Measurements from ENCODE around the gene MPL.

MPL gene

DNA sequence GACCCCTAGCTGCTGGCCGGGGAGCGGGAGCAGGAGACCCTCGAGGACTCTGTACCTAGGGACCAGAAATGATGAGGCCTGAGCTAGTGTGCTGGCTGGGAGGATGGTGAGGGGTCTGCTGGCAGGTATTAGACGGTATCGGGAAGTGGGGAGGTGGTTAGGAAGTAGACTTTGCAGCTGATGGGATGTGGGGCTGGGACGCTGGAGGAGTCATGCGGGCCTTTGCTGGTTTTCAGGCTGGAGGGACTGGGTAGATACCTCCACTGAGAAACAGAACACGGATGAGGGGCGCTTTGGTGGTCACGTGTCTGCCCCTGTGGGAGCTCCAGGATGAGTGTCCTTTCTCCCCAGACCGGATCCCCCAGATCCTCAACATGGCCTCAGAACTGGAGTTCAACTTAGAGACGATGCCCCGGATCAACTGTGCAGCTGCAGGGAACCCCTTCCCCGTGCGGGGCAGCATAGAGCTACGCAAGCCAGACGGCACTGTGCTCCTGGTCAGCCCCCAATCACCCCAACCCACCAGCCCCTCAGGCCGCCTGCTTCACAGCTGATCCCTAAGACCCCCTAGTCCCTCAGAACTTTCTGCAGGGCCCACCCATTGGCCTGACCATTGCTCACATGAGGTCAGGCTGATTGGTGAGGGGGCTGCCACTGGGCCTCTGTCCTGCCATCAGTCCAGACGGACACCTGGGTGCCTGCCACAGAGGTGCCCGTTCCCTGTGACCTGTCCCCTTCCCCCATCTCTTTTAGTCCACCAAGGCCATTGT is 28.8 kb upstream of the MPL start:
- H2AFZ ChIP-seq, result no peak overlapping the region
- H3K4me1 ChIP-seq, result no peaks in the 10 kb centered on the region
- no peaks in the 10 kb centered on the region for H3K9me3 ChIP-seq (ENCODE audit: control insufficient read depth, low read length)
- H3K4me3 ChIP-seq (ENCODE audit: low read depth, low read length), result no peak overlapping the region
- H3K36me3 ChIP-seq (ENCODE audit: control insufficient read depth, insufficient read depth, low read length), result no peaks in the 10 kb centered on the region
- no peak for TF ChIP-seq CTCF (IDR thresholded peaks at IDR 0.05)
- no peaks in the 10 kb centered on the region for H3K79me2 ChIP-seq
- H3K27ac ChIP-seq, result no peak overlapping the region
- no peak overlapping the region for H3K9ac ChIP-seq
- no peaks in the 10 kb centered on the region for H3K27me3 ChIP-seq (ENCODE audit: control insufficient read depth, insufficient read depth, low read length)
- no peak overlapping the region for H3K4me2 ChIP-seq (ENCODE audit: low read length)

GRCh38 chr1:43309405-43310025 is 28.1 kb upstream of the MPL start:
- H3K27me3 ChIP-seq (ENCODE audit: control insufficient read depth, insufficient read depth, low read length), result no peaks in the 10 kb centered on the region
- H2AFZ ChIP-seq, result no peak overlapping the region
- no peak overlapping the region for H3K4me3 ChIP-seq (ENCODE audit: low read depth, low read length)
- no peaks in the 10 kb centered on the region for H3K9me3 ChIP-seq (ENCODE audit: control insufficient read depth, low read length)
- no peak for TF ChIP-seq CTCF (IDR thresholded peaks at IDR 0.05)
- no peaks in the 10 kb centered on the region for H3K36me3 ChIP-seq (ENCODE audit: control insufficient read depth, insufficient read depth, low read length)
- no peaks in the 10 kb centered on the region for H3K4me1 ChIP-seq
- H3K79me2 ChIP-seq, result no peaks in the 10 kb centered on the region
- H3K9ac ChIP-seq, result no peak overlapping the region
- no peak overlapping the region for H3K4me2 ChIP-seq (ENCODE audit: low read length)
- H3K27ac ChIP-seq, result no peak overlapping the region

GRCh38 chr1:43311521-43311920 is 26.1 kb upstream of the MPL start:
- H3K79me2 ChIP-seq, result no peaks in the 10 kb centered on the region
- no peak overlapping the region for H3K4me3 ChIP-seq (ENCODE audit: low read depth, low read length)
- H2AFZ ChIP-seq, result no peak overlapping the region
- no peak overlapping the region for H3K27ac ChIP-seq
- no peaks in the 10 kb centered on the region for H3K4me1 ChIP-seq
- H3K9ac ChIP-seq, result no peak overlapping the region
- no peaks in the 10 kb centered on the region for H3K36me3 ChIP-seq (ENCODE audit: control insufficient read depth, insufficient read depth, low read length)
- H3K27me3 ChIP-seq (ENCODE audit: control insufficient read depth, insufficient read depth, low read length), result no peaks in the 10 kb centered on the region
- no peak overlapping the region for H3K4me2 ChIP-seq (ENCODE audit: low read length)
- no peak for TF ChIP-seq CTCF (IDR thresholded peaks at IDR 0.05)
- H3K9me3 ChIP-seq (ENCODE audit: control insufficient read depth, low read length), result no peaks in the 10 kb centered on the region

DNA sequence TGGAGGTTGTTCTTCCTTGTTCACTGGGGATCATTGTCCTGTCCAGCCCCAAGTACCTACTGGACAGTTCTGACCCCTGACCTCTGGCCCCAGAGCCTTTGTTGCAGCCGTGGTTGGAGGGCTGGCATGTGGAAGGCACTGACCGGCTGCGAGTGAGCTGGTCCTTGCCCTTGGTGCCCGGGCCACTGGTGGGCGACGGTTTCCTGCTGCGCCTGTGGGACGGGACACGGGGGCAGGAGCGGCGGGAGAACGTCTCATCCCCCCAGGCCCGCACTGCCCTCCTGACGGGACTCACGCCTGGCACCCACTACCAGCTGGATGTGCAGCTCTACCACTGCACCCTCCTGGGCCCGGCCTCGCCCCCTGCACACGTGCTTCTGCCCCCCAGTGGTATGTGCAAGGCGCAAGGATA is 25.4 kb upstream of the MPL start:
- no peak overlapping the region for H3K4me2 ChIP-seq (ENCODE audit: low read length)
- no peak overlapping the region for H3K27ac ChIP-seq

More for the DNA sequence above, 25.4 kb upstream of the MPL start:
- Histone ChIP-seq H3K9me3 (ENCODE audit: control insufficient read depth, low read length) (no peaks in the 10 kb centered on the region), H3K9ac (no peak overlapping the region), H3K36me3 (ENCODE audit: control insufficient read depth, insufficient read depth, low read length) (no peaks in the 10 kb centered on the region), H2AFZ (no peak overlapping the region), H3K79me2 (no peaks in the 10 kb centered on the region), H3K4me3 (ENCODE audit: low read depth, low read length) (no peak overlapping the region), H3K27me3 (ENCODE audit: control insufficient read depth, insufficient read depth, low read length) (no peaks in the 10 kb centered on the region), H3K4me1 (no peaks in the 10 kb centered on the region)
- no peak for TF ChIP-seq CTCF (IDR thresholded peaks at IDR 0.05)
